ENCODE measurements around the gene RABL6. TPM values are rescaled to one million over a fixed set of nuclear protein-coding genes. Genes with fewer than 3 reads are reported as not detected.
A peak's percentile ranks its signal among the peaks of the same experiment; 100 is the strongest.

RABL6 gene
- total RNA-seq, 1 donor, result 64.8 TPM

DNA sequence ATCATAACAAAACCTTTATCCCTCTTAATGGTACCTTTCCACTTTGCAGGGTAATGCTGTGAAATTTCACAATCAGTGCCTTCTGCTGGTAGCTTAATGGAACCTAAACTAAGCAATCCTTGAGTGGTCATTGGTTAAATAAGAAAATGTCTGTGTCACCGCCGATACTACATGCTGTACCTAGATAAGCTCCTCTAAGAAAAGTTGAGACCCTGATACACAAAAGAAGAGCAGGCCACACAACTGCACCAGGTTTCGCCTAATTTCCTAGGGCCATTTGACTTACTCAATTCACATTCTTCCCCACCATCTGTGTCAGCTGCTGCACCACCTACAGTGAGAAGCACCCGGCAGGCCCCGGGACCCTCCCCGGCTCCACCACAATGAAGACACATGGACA, 67.4 kb downstream of the RABL6 start:
- Histone ChIP-seq H3K36me3 (ENCODE audit: insufficient read depth, low read length) (no peaks in the 10 kb centered on the region), H3K4me3 (ENCODE audit: insufficient read depth, low read length) (no peak overlapping the region), H2AFZ (ENCODE audit: low read length) (no peak overlapping the region), H3K9me3 (ENCODE audit: low read depth, low read length) (no peaks in the 10 kb centered on the region), H3K79me2 (ENCODE audit: insufficient read depth, low read length) (no peaks in the 10 kb centered on the region), H3K27ac (ENCODE audit: low read depth, low read length) (no peak overlapping the region), H3K27me3 (ENCODE audit: insufficient read depth, low read length) (no peaks in the 10 kb centered on the region), H3K4me2 (ENCODE audit: insufficient read depth, low read length) (no peak overlapping the region), H4K20me1 (ENCODE audit: insufficient read depth, low read length) (no peaks in the 10 kb centered on the region), H3K4me1 (ENCODE audit: insufficient read depth, low read length) (no peaks in the 10 kb centered on the region)
- DNase-seq (ENCODE audit: insufficient read length, low spot score, missing footprints), result peak; percentile 23
- TF ChIP-seq, protein P1, sequence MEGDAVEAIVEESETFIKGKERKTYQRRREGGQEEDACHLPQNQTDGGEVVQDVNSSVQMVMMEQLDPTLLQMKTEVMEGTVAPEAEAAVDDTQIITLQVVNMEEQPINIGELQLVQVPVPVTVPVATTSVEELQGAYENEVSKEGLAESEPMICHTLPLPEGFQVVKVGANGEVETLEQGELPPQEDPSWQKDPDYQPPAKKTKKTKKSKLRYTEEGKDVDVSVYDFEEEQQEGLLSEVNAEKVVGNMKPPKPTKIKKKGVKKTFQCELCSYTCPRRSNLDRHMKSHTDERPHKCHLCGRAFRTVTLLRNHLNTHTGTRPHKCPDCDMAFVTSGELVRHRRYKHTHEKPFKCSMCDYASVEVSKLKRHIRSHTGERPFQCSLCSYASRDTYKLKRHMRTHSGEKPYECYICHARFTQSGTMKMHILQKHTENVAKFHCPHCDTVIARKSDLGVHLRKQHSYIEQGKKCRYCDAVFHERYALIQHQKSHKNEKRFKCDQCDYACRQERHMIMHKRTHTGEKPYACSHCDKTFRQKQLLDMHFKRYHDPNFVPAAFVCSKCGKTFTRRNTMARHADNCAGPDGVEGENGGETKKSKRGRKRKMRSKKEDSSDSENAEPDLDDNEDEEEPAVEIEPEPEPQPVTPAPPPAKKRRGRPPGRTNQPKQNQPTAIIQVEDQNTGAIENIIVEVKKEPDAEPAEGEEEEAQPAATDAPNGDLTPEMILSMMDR (IDR thresholded peaks at IDR 0.05; ENCODE audit: extremely low read depth, low read depth, low read length), result no peak

DNA sequence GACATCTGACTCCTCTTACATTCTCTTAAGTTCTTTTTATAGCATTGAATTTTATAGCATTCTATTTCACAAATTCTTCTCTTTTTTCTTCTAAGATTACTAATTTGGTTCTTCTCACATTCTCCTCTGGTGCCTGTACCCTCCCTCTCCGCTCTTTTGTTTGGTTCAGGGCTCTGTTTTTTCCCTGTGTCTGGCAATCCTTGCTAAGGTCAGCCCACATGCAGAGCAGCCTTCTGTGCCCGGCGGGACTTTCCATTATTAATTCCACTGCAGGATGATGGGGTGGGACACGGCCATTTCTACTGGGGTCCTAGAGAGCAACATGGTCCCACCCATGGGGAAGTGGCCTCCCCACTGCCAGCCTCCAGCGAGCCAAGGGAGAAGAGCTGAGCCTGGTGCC, 68.7 kb downstream of the RABL6 start:
- TF ChIP-seq, protein P1 (IDR thresholded peaks at IDR 0.05; ENCODE audit: extremely low read depth, low read depth, low read length), result no peak
- H3K9me3 ChIP-seq (ENCODE audit: low read depth, low read length), result no peaks in the 10 kb centered on the region
- no peak overlapping the region for H2AFZ ChIP-seq (ENCODE audit: low read length)
- no peak for DNase-seq (ENCODE audit: insufficient read length, low spot score, missing footprints)
- no peaks in the 10 kb centered on the region for H3K79me2 ChIP-seq (ENCODE audit: insufficient read depth, low read length)
- no peak overlapping the region for H3K4me3 ChIP-seq (ENCODE audit: insufficient read depth, low read length)
- H3K36me3 ChIP-seq (ENCODE audit: insufficient read depth, low read length), result no peaks in the 10 kb centered on the region
- no peaks in the 10 kb centered on the region for H3K27me3 ChIP-seq (ENCODE audit: insufficient read depth, low read length)
- H3K27ac ChIP-seq (ENCODE audit: low read depth, low read length), result no peak overlapping the region
- H3K4me1 ChIP-seq (ENCODE audit: insufficient read depth, low read length), result peaks cover under 1% of the 10 kb centered on the region
- no peak overlapping the region for H3K4me2 ChIP-seq (ENCODE audit: insufficient read depth, low read length)
- no peaks in the 10 kb centered on the region for H4K20me1 ChIP-seq (ENCODE audit: insufficient read depth, low read length)

DNA sequence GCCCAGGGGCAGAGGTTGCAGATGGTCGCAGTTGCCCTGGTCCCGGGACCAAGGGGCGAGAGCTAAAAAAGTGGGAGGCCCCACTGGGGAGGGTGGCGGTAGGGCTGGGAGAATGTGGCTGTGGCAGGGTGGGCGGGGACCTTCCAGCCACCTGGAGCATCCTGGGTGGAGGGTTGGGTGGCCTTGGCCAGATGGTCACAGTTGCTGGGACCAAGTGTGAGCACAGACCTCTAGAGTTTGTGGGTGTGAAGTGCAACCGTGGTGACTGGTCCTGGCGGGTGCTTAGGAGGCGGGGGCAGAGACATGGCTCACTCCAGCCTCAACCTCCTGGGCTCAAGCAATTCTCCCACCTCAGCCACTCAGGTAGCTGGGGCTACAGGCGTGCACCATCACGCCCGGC, 72.9 kb downstream of the RABL6 start:
- H3K9me3 ChIP-seq (ENCODE audit: low read depth, low read length), result no peaks in the 10 kb centered on the region
- H2AFZ ChIP-seq (ENCODE audit: low read length), result no peak overlapping the region
- no peaks in the 10 kb centered on the region for H3K36me3 ChIP-seq (ENCODE audit: insufficient read depth, low read length)
- TF ChIP-seq, protein P1 (IDR thresholded peaks at IDR 0.05; ENCODE audit: extremely low read depth, low read depth, low read length), result no peak
- DNase-seq (ENCODE audit: insufficient read length, low spot score, missing footprints), result peak; percentile 39
- H4K20me1 ChIP-seq (ENCODE audit: insufficient read depth, low read length), result no peaks in the 10 kb centered on the region
- H3K27ac ChIP-seq (ENCODE audit: low read depth, low read length), result no peak overlapping the region
- no peak overlapping the region for H3K4me2 ChIP-seq (ENCODE audit: insufficient read depth, low read length)
- H3K4me1 ChIP-seq (ENCODE audit: insufficient read depth, low read length), result peaks cover 14% of the 10 kb centered on the region
- H3K4me3 ChIP-seq (ENCODE audit: insufficient read depth, low read length), result no peak overlapping the region
- no peaks in the 10 kb centered on the region for H3K79me2 ChIP-seq (ENCODE audit: insufficient read depth, low read length)
- H3K27me3 ChIP-seq (ENCODE audit: insufficient read depth, low read length), result no peaks in the 10 kb centered on the region

DNA sequence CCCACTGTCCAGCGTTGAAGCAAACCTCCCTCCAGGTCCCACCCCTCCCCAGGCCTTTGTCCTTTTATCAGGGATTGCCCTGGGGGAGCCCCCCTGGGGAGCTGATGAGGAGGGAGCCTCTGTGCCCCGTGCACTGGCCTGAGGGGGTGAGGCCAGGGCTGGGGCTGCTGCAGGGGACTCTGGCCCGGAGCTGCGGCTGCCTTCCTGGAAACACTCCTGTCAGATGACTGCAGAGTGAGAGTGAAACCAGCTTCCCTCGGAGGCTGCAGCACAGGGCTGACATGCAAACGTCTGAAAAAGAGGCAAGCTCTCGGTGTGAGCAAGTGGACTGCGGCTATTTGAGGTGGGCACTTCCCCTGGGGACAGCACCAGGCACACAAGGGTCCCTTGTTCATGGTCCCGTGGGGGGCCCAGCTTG, 74.0 kb downstream of the RABL6 start:
- H3K4me3 ChIP-seq (ENCODE audit: insufficient read depth, low read length), result peak overlapping the region; percentile 67
- no peaks in the 10 kb centered on the region for H3K36me3 ChIP-seq (ENCODE audit: insufficient read depth, low read length)
- DNase-seq (ENCODE audit: insufficient read length, low spot score, missing footprints), result peak; percentile 91
- peak overlapping the region; percentile 59 for H3K27ac ChIP-seq (ENCODE audit: low read depth, low read length)
- peak overlapping the region; percentile 84 for H3K4me2 ChIP-seq (ENCODE audit: insufficient read depth, low read length)
- H3K9me3 ChIP-seq (ENCODE audit: low read depth, low read length), result no peaks in the 10 kb centered on the region
- H3K79me2 ChIP-seq (ENCODE audit: insufficient read depth, low read length), result peaks cover 2% of the 10 kb centered on the region
- H3K4me1 ChIP-seq (ENCODE audit: insufficient read depth, low read length), result peaks cover 17% of the 10 kb centered on the region
- no peaks in the 10 kb centered on the region for H4K20me1 ChIP-seq (ENCODE audit: insufficient read depth, low read length)
- TF ChIP-seq, protein P1 (IDR thresholded peaks at IDR 0.05; ENCODE audit: extremely low read depth, low read depth, low read length), result no peak
- H3K27me3 ChIP-seq (ENCODE audit: insufficient read depth, low read length), result no peaks in the 10 kb centered on the region
- H2AFZ ChIP-seq (ENCODE audit: low read length), result peak overlapping the region; percentile 83
